CD4-positive, alpha-beta memory T cell (primary cell): Measurements from ENCODE around the gene CPEB3. TPM values are rescaled to one million over a fixed set of nuclear protein-coding genes. Genes with fewer than 3 reads are reported as not detected.
"Not testable (repeated sequence)": the region's sequence is repeated elsewhere in the genome, so short reads cannot be mapped to it uniquely, and the experiment has no call there.

Experiments
- CTCF ChIA-PET: fragments of 350-600 bp; sonication (Branson Sonifier 250); formaldehyde crosslinking; loops from one replicate; lab custom pipeline; 2021; ENCODE audit warnings: inconsistent platforms; ENCODE audit not compliant: partially characterized antibody; lab: Charles Lee
- POLR2A ChIA-PET: fragments of 350-600 bp; sonication (Branson Sonifier 250); formaldehyde crosslinking; loops from one replicate; lab custom pipeline; 2021; ENCODE audit not compliant: partially characterized antibody; lab: Charles Lee
- DNase-seq, 5 donors: peaks; one replicate each; pipeline versions ENCODE4 v3.0.0 to v3.0.0-alpha.2; 2020 to 2022; ENCODE audit warnings: mixed read lengths in 1 of 5
- H3K27ac ChIP-seq: one replicate; pipeline ENCODE4 v1.7.0; 2013; ENCODE audit warnings: low read depth, low read length
- H3K27me3 ChIP-seq: 2 replicates; pipeline ENCODE4 v1.7.0; 2013; ENCODE audit warnings: mild to moderate bottlenecking, low read length, moderate library complexity; ENCODE audit not compliant: insufficient read depth
- H3K36me3 ChIP-seq: 2 replicates; pipeline ENCODE4 v1.7.0; 2013; ENCODE audit warnings: mild to moderate bottlenecking, low read length, moderate library complexity; ENCODE audit not compliant: insufficient read depth
- H3K4me1 ChIP-seq: 2 replicates; pipeline ENCODE4 v1.7.0; 2013; ENCODE audit warnings: mild to moderate bottlenecking, low read length, moderate library complexity; ENCODE audit not compliant: insufficient read depth
- H3K4me3 ChIP-seq, 2 donors: one replicate each; pipeline ENCODE4 v1.7.0; 2013; ENCODE audit warnings: low read length in 2 of 2, mild to moderate bottlenecking in 1 of 2
- H3K9me3 ChIP-seq, 2 donors: one replicate each; pipeline ENCODE4 v1.7.0; 2013; ENCODE audit warnings: low read length in 2 of 2, control low read depth in 1 of 2; ENCODE audit not compliant: control insufficient read depth in 1 of 2
- H3K27ac Mint-ChIP-seq, 7 donors: one replicate each; pipeline ENCODE4 v1.8.0; 2020 to 2021; ENCODE audit warnings: mixed read lengths in 7 of 7, mild to moderate bottlenecking in 6 of 7, inconsistent platforms in 3 of 7, moderate library complexity in 3 of 7
- H3K27me3 Mint-ChIP-seq, 2 donors: one replicate each; pipeline ENCODE4 v1.8.0; 2020 to 2021; ENCODE audit warnings: mixed read lengths in 2 of 2
- H3K36me3 Mint-ChIP-seq, 2 donors: one replicate each; pipeline ENCODE4 v1.8.0; 2020 to 2021; ENCODE audit warnings: mixed read lengths in 2 of 2, inconsistent platforms in 1 of 2, mild to moderate bottlenecking in 1 of 2
- H3K4me1 Mint-ChIP-seq, 4 donors: one replicate each; pipeline ENCODE4 v1.8.0; 2020 to 2021; ENCODE audit warnings: mixed read lengths in 4 of 4, mild to moderate bottlenecking in 1 of 4
- H3K4me3 Mint-ChIP-seq, 8 donors: one replicate each; pipeline ENCODE4 v1.8.0; 2020 to 2021; ENCODE audit warnings: mixed read lengths in 8 of 8, mild to moderate bottlenecking in 7 of 8, moderate library complexity in 6 of 8, inconsistent platforms in 3 of 8
- H3K9me3 Mint-ChIP-seq, 8 donors: one replicate each; pipeline ENCODE4 v1.8.0; 2020 to 2021; ENCODE audit warnings: mixed read lengths in 8 of 8, mild to moderate bottlenecking in 5 of 8, inconsistent platforms in 3 of 8, moderate library complexity in 1 of 8
- intact Hi-C: fragments of 100-400 bp; cut with micrococcal nuclease; formaldehyde crosslinking; loops from one replicate; pipeline ENCODE4 v1.15.1; 2023
- polyA plus RNA-seq, 2 donors: library from polyadenylated mRNA; unstranded; fragments of 300-500 nt; fragmentation: Illumina TruSeq; gene quantifications; one replicate each; pipeline ENCODE4 v1.2.3, GENCODE V29; 2021
- total RNA-seq, 2 experiments: library from RNA; stranded (reverse); gene quantifications; one replicate each; pipeline ENCODE4 v1.2.3, GENCODE V29; 2021

The CPEB3 gene
- total and polyA plus RNA-seq, 4 experiments from 2014 or later, result 0.88 to 3.8 (median 2.4) TPM

- CTCF ChIA-PET, result no interaction called here
- Mint-ChIP-seq H3K27me3 (no peaks in the 10 kb centered on the region), H3K4me1 (no peaks in the 10 kb centered on the region), H3K4me3 (no peak overlapping the region), H3K27ac (peak overlapping the region in 1 of 7 donors; percentile 21), H3K36me3 (peaks cover 49 to 53% of the 10 kb centered on the region in 2 donors), H3K9me3 (no peaks in the 10 kb centered on the region)
- Histone ChIP-seq H3K27me3 (no peaks in the 10 kb centered on the region), H3K27ac (no peak overlapping the region), H3K36me3 (peaks cover 29% of the 10 kb centered on the region), H3K9me3 (no peaks in the 10 kb centered on the region), H3K4me3 (no peak overlapping the region), H3K4me1 (no peaks in the 10 kb centered on the region)
- no peak for DNase-seq
- POLR2A ChIA-PET, result no interaction called here
- intact Hi-C loops, result no loop called here
Observed at GRCh38 chr10:92031580-92031979, 259.3 kb downstream of the CPEB3 start.

GRCh38 chr10:92027141-92027540 is 263.7 kb downstream of the CPEB3 start:
- POLR2A ChIA-PET, result no interaction called here
- Histone ChIP-seq H3K36me3 (peaks cover 50% of the 10 kb centered on the region), H3K27ac (no peak overlapping the region), H3K9me3 (no peaks in the 10 kb centered on the region), H3K27me3 (no peaks in the 10 kb centered on the region), H3K4me3 (no peak overlapping the region), H3K4me1 (no peaks in the 10 kb centered on the region)
- DNase-seq, result no peak
- Mint-ChIP-seq H3K9me3 (no peaks in the 10 kb centered on the region), H3K4me1 (no peaks in the 10 kb centered on the region), H3K27ac (no peak overlapping the region), H3K36me3 (peaks cover 61 to 70% of the 10 kb centered on the region in 2 donors), H3K27me3 (no peaks in the 10 kb centered on the region), H3K4me3 (no peak overlapping the region)
- intact Hi-C loops, result no loop called here
- CTCF ChIA-PET, result no interaction called here

GRCh38 chr10:92025340-92025739 is 265.5 kb downstream of the CPEB3 start:
- peaks cover 51% of the 10 kb centered on the region for H3K36me3 ChIP-seq
- CTCF ChIA-PET, result not testable (repeated sequence)
- H3K36me3 Mint-ChIP-seq, result peaks cover 64 to 72% of the 10 kb centered on the region in 2 donors

GRCh38 chr10:92024700-92025099 is 266.2 kb downstream of the CPEB3 start:
- POLR2A ChIA-PET, result no interaction called here
- Histone ChIP-seq H3K9me3 (no peaks in the 10 kb centered on the region), H3K4me3 (no peak overlapping the region), H3K36me3 (peaks cover 51% of the 10 kb centered on the region), H3K4me1 (no peaks in the 10 kb centered on the region), H3K27ac (no peak overlapping the region), H3K27me3 (no peaks in the 10 kb centered on the region)
- H3K4me1 Mint-ChIP-seq, result no peaks in the 10 kb centered on the region
- no peak overlapping the region for H3K4me3 Mint-ChIP-seq
- intact Hi-C loops, result no loop called here
- peaks cover 65 to 76% of the 10 kb centered on the region in 2 donors for H3K36me3 Mint-ChIP-seq
- DNase-seq, result no peak
- no peaks in the 10 kb centered on the region for H3K9me3 Mint-ChIP-seq
- CTCF ChIA-PET, result no interaction called here
- no peak overlapping the region for H3K27ac Mint-ChIP-seq
- no peaks in the 10 kb centered on the region for H3K27me3 Mint-ChIP-seq

More at GRCh38 chr10:92025340-92025739, 265.5 kb downstream of the CPEB3 start:
- intact Hi-C loops, H3K27me3 ChIP-seq, DNase-seq, H3K9me3 Mint-ChIP-seq, H3K4me1 Mint-ChIP-seq, H3K4me3 ChIP-seq, H3K27ac Mint-ChIP-seq, POLR2A ChIA-PET, H3K4me3 Mint-ChIP-seq, H3K27me3 Mint-ChIP-seq, H3K9me3 ChIP-seq, H3K27ac ChIP-seq, H3K4me1 ChIP-seq: not testable (repeated sequence)

GRCh38 chr10:92014620-92015019 is 276.3 kb downstream of the CPEB3 start:
- peaks cover 0 to 4% (median 1%) of the 10 kb centered on the region in 4 donors for H3K4me1 Mint-ChIP-seq
- no peak overlapping the region for H3K4me3 Mint-ChIP-seq
- ChIA-PET CTCF (no interaction called here), POLR2A (no interaction called here)
- no peaks in the 10 kb centered on the region for H3K9me3 ChIP-seq
- no peaks in the 10 kb centered on the region for H3K27me3 ChIP-seq
- H3K36me3 ChIP-seq, result peaks cover 46% of the 10 kb centered on the region
- intact Hi-C loops, result no loop called here
- H3K27ac Mint-ChIP-seq, result no peak overlapping the region
- no peak overlapping the region for H3K4me3 ChIP-seq
- H3K4me1 ChIP-seq, result no peaks in the 10 kb centered on the region
- H3K27me3 Mint-ChIP-seq, result no peaks in the 10 kb centered on the region
- no peak overlapping the region for H3K27ac ChIP-seq
- peaks cover 51 to 76% of the 10 kb centered on the region in 2 donors for H3K36me3 Mint-ChIP-seq
- no peaks in the 10 kb centered on the region for H3K9me3 Mint-ChIP-seq
- no peak for DNase-seq

GRCh38 chr10:92011560-92012214 is 279.2 kb downstream of the CPEB3 start:
- no peak for DNase-seq
- intact Hi-C loops, result no loop called here
- Histone ChIP-seq H3K4me3 (no peak overlapping the region), H3K9me3 (no peaks in the 10 kb centered on the region), H3K27ac (no peak overlapping the region), H3K36me3 (peaks cover 32% of the 10 kb centered on the region), H3K4me1 (peaks cover 9% of the 10 kb centered on the region), H3K27me3 (no peaks in the 10 kb centered on the region)
- Mint-ChIP-seq H3K4me1 (peaks cover 6 to 10% (median 7%) of the 10 kb centered on the region in 4 donors), H3K27ac (peak overlapping the region in 1 of 7 donors; percentile 43), H3K4me3 (no peak overlapping the region), H3K36me3 (peaks cover 50 to 65% of the 10 kb centered on the region in 2 donors), H3K9me3 (no peaks in the 10 kb centered on the region), H3K27me3 (no peaks in the 10 kb centered on the region)
- ChIA-PET CTCF (no interaction called here), POLR2A (no interaction called here)

- H3K36me3 Mint-ChIP-seq, result peaks cover 53 to 63% of the 10 kb centered on the region in 2 donors
Observed at GRCh38 chr10:92010047-92010735, 280.7 kb downstream of the CPEB3 start.

More at GRCh38 chr10:92010047-92010735, 280.7 kb downstream of the CPEB3 start:
- Histone ChIP-seq H3K27ac (no peak overlapping the region), H3K27me3 (no peaks in the 10 kb centered on the region), H3K36me3 (peaks cover 19% of the 10 kb centered on the region), H3K4me1 (peaks cover 9% of the 10 kb centered on the region), H3K9me3 (no peaks in the 10 kb centered on the region), H3K4me3 (no peak overlapping the region)
- no peak for DNase-seq
- Mint-ChIP-seq H3K9me3 (no peaks in the 10 kb centered on the region), H3K4me1 (peaks cover 6 to 10% (median 8%) of the 10 kb centered on the region in 4 donors), H3K4me3 (no peak overlapping the region), H3K27ac (peak overlapping the region in 4 of 7 donors; percentile 1 to 69 (median 17)), H3K27me3 (no peaks in the 10 kb centered on the region)
- ChIA-PET CTCF (interaction anchor here (0.5 to 0.6 kb wide), 2 partner anchors 60 to 322 kb away, joined by 3 read pairs; no protein-coding TSS in a partner anchor), POLR2A (interaction anchor here (0.5 kb wide), 1 partner anchor 1144 kb away, joined by 3 read pairs; no protein-coding TSS in a partner anchor)
- intact Hi-C loops, result no loop called here
